ENCODE data around the gene TMEM196.

- no peak for TF ChIP-seq CTCF (IDR thresholded peaks at IDR 0.05; ENCODE audit: borderline replicate concordance, extremely low read depth, low read length, poor library complexity, severe bottlenecking)
- no peak for TF ChIP-seq EZH2 (IDR thresholded peaks at IDR 0.05; ENCODE audit: borderline replicate concordance, low read depth, low read length, severe bottlenecking)
Measured at GRCh38 chr7:19692111-19692828, 81.1 kb downstream of the TMEM196 start.

Data from DND-41 (cell line).